Osteoblast (primary cell): ENCODE measurements around the gene AIDA. TPM values are rescaled to one million over a fixed set of nuclear protein-coding genes. Genes with fewer than 3 reads are reported as not detected.
A peak's percentile ranks its signal among the peaks of the same experiment; 100 is the strongest.

Source experiments
- DNase-seq: peaks from one replicate; pipeline ENCODE4 v3.0.0; 2011; ENCODE audit warnings: low spot score, mixed read lengths; ENCODE audit not compliant: insufficient read length; ENCODE audit errors: missing footprints
- H2AFZ ChIP-seq: 2 replicates; pipeline ENCODE4 v1.6.0; 2011; ENCODE audit warnings: mild to moderate bottlenecking, low read length
- H3K27ac ChIP-seq: 2 replicates; pipeline ENCODE4 v1.5.1; 2011; ENCODE audit warnings: mild to moderate bottlenecking, low read depth, low read length, moderate library complexity
- H3K27me3 ChIP-seq: 2 replicates; pipeline ENCODE4 v1.6.0; 2012; ENCODE audit warnings: mild to moderate bottlenecking, control low read depth, inconsistent platforms, low read length, moderate library complexity; ENCODE audit not compliant: insufficient read depth
- H3K36me3 ChIP-seq: 2 replicates; pipeline ENCODE4 v1.5.1; 2011; ENCODE audit warnings: mild to moderate bottlenecking, low read length, control low read depth, moderate library complexity; ENCODE audit not compliant: insufficient read depth
- H3K4me1 ChIP-seq: 2 replicates; pipeline ENCODE4 v1.5.1; 2011; ENCODE audit warnings: mild to moderate bottlenecking, low read length, control low read depth, moderate library complexity; ENCODE audit not compliant: insufficient read depth
- H3K4me2 ChIP-seq: 2 replicates; pipeline ENCODE4 v1.6.0; 2011; ENCODE audit warnings: mild to moderate bottlenecking, low read length; ENCODE audit not compliant: insufficient read depth
- H3K4me3 ChIP-seq: fragments of 200-600 bp; sonication (generic); 3 replicates; pipeline ENCODE4 v1.5.1; 2012; ENCODE audit warnings: mild to moderate bottlenecking, low read length, inconsistent platforms; ENCODE audit not compliant: insufficient read depth
- H3K79me2 ChIP-seq: 2 replicates; pipeline ENCODE4 v1.6.0; 2012; ENCODE audit warnings: mild to moderate bottlenecking, low read length, control low read depth, inconsistent platforms; ENCODE audit not compliant: insufficient read depth
- H3K9me3 ChIP-seq: 2 replicates; pipeline ENCODE4 v1.5.1; 2011; ENCODE audit warnings: low read depth, low read length, control low read depth
- H4K20me1 ChIP-seq: 2 replicates; pipeline ENCODE4 v1.6.0; 2012; ENCODE audit warnings: mild to moderate bottlenecking, low read length, control low read depth; ENCODE audit not compliant: insufficient read depth
- CTCF ChIP-seq: IDR thresholded peaks from 2 replicates; pipeline ENCODE4 v1.5.1; 2011; ENCODE audit warnings: mild to moderate bottlenecking, low read depth, low read length, moderate library complexity; ENCODE audit errors: extremely low read depth
- total RNA-seq: library from RNA; depleted of rRNA; stranded (reverse); fragments of >200 nt; gene quantifications from 2 replicates; pipeline ENCODE4 v1.2.3, GENCODE V29; 2012

AIDA gene
- total RNA-seq, 1 donor: 45.6 TPM

- Histone ChIP-seq H4K20me1 (peaks cover 7% of the 10 kb centered on the region), H3K27me3 (no peaks in the 10 kb centered on the region), H3K4me3 (no peak overlapping the region), H3K36me3 (peaks cover 20% of the 10 kb centered on the region), H3K4me2 (no peak overlapping the region), H3K79me2 (peaks cover 30% of the 10 kb centered on the region), H3K9me3 (no peaks in the 10 kb centered on the region), H3K27ac (no peak overlapping the region), H2AFZ (no peak overlapping the region), H3K4me1 (peaks cover 16% of the 10 kb centered on the region)
- no peak for TF ChIP-seq CTCF
- DNase-seq: no peak
These were observed 91.7 kb downstream of the AIDA start for GRCh38 chr1:222620566-222620965.

- no peak for TF ChIP-seq CTCF
- Histone ChIP-seq H3K9me3 (no peaks in the 10 kb centered on the region), H3K36me3 (peaks cover 8% of the 10 kb centered on the region), H3K4me2 (peak overlapping the region; percentile 83), H3K4me3 (peak overlapping the region; percentile 83), H2AFZ (peak overlapping the region; percentile 82), H4K20me1 (peaks cover 7% of the 10 kb centered on the region), H3K27ac (peak overlapping the region; percentile 51), H3K27me3 (no peaks in the 10 kb centered on the region), H3K4me1 (peaks cover 16% of the 10 kb centered on the region), H3K79me2 (peaks cover 30% of the 10 kb centered on the region)
- DNase-seq: peak; percentile 91
These were observed 93.3 kb downstream of the AIDA start for GRCh38 chr1:222618880-222619596.

Other genes starting within 250 kb of the AIDA start
- 0.72 and 0.88 TPM in 2 replicates for gene HHIPL2, start 164.4 kb downstream of the AIDA start, total RNA-seq
- gene TAF1A, start 122.6 kb downstream of the AIDA start, total RNA-seq: 8.5 and 9.4 TPM in 2 replicates
- gene MIA3, start 94.4 kb downstream of the AIDA start, total RNA-seq: 68.8 and 79.6 TPM in 2 replicates
- 77.4 and 79.3 TPM in 2 replicates for gene BROX, start 73 bp upstream of the AIDA start, total RNA-seq
- gene FAM177B, start 24.7 kb upstream of the AIDA start, total RNA-seq: not detected in 2 replicates
- 4.3 and 4.4 TPM in 2 replicates for gene DISP1, start 102.5 kb upstream of the AIDA start, total RNA-seq